PC-3 (cell line): ENCODE results near the gene PRICKLE2. TPM values are rescaled to one million over a fixed set of nuclear protein-coding genes. Genes with fewer than 3 reads are reported as not detected.

ENCODE experiments used
- ATAC-seq: fragments of 200-7000 bp; cut with Tn5 transposase; 2 replicates; pipeline ENCODE4 v1.9.1; 2020; ENCODE audit warnings: mild to moderate bottlenecking, moderate library complexity
- BruUV-seq: library from RNA; stranded (reverse); fragments of 400-500 nt; replicated peaks from 2 replicates; lab custom pipeline; 2021; lab: Mats Ljungman, UMichigan
- CTCF ChIA-PET: fragments of 300-600 bp; sonication (Branson Sonifier 250); formaldehyde crosslinking; loops from one replicate; lab custom pipeline; 2022; ENCODE audit warnings: antibody characterized with exemption; lab: Charles Lee
- POLR2A ChIA-PET: fragments of 300-600 bp; sonication (Branson Sonifier 250); formaldehyde crosslinking; loops from one replicate; lab custom pipeline; 2022; ENCODE audit warnings: antibody characterized with exemption; ENCODE audit not compliant: unreplicated experiment; lab: Charles Lee
- DNase-seq: peaks from one replicate; pipeline ENCODE4 v3.0.0-alpha.2; 2015
- H2AFZ ChIP-seq: fragments of 300-600 bp; sonication (generic); 2 replicates; pipeline ENCODE4 v1.6.0; 2016; ENCODE audit warnings: antibody characterized with exemption, low read length
- H3F3A ChIP-seq: fragments of 300-600 bp; sonication (generic); one replicate; pipeline ENCODE4 v1.6.0; 2017; ENCODE audit warnings: antibody characterized with exemption, low read length, control low read depth, mild to moderate bottlenecking; ENCODE audit not compliant: unreplicated experiment
- H3K27ac ChIP-seq: fragments of 300-600 bp; sonication (generic); 2 replicates; pipeline ENCODE4 v1.5.1; 2016; ENCODE audit warnings: mild to moderate bottlenecking, low read length
- H3K27me3 ChIP-seq: fragments of 300-600 bp; sonication (generic); 2 replicates; pipeline ENCODE4 v1.6.1; 2016; ENCODE audit warnings: low read length, mixed read lengths
- H3K36me3 ChIP-seq: fragments of 300-600 bp; sonication (generic); 2 replicates; pipeline ENCODE4 v1.6.1; 2016; ENCODE audit warnings: low read depth, mixed run types, low read length, mixed read lengths
- H3K4me1 ChIP-seq: fragments of 300-600 bp; sonication (generic); 2 replicates; pipeline ENCODE4 v1.5.1; 2016; ENCODE audit warnings: low read length; ENCODE audit not compliant: insufficient read depth
- H3K4me2 ChIP-seq: fragments of 300-600 bp; sonication (generic); 2 replicates; pipeline ENCODE4 v1.6.0; 2016; ENCODE audit warnings: low read length
- H3K4me3 ChIP-seq: fragments of 300-600 bp; sonication (generic); 2 replicates; pipeline ENCODE4 v1.5.1; 2016; ENCODE audit warnings: mild to moderate bottlenecking, low read length, mixed read lengths
- H3K79me2 ChIP-seq: fragments of 300-600 bp; sonication (generic); 2 replicates; pipeline ENCODE4 v1.6.1; 2017; ENCODE audit warnings: low read length, mixed read lengths
- H3K9ac ChIP-seq: fragments of 300-600 bp; sonication (generic); 2 replicates; pipeline ENCODE4 v1.6.0; 2016; ENCODE audit warnings: mild to moderate bottlenecking, low read length
- H3K9me2 ChIP-seq: fragments of 300-600 bp; sonication (generic); replicated peaks from 2 replicates; pipeline ENCODE4 v1.6.1; 2016; ENCODE audit warnings: mixed run types, low read length, mixed read lengths
- H3K9me3 ChIP-seq: fragments of 300-600 bp; sonication (generic); 2 replicates; pipeline ENCODE4 v1.6.1; 2016; ENCODE audit warnings: low read length, mixed read lengths
- H4K20me1 ChIP-seq: fragments of 300-600 bp; sonication (generic); 2 replicates; pipeline ENCODE4 v1.6.1; 2016; ENCODE audit warnings: low read length, mixed read lengths
- CTCF ChIP-seq: fragments of 300-600 bp; sonication (generic); conservative IDR thresholded peaks from 2 replicates; pipeline ENCODE4 v1.5.1; 2017; ENCODE audit warnings: antibody characterized with exemption, low read depth, mild to moderate bottlenecking, low read length
- EZH2 ChIP-seq: fragments of 300-600 bp; sonication (generic); IDR thresholded peaks from one replicate; pipeline ENCODE4 v1.6.1; 2017; ENCODE audit warnings: antibody characterized with exemption, mild to moderate bottlenecking, low read length; ENCODE audit not compliant: unreplicated experiment
- EZH2phosphoT487 ChIP-seq: fragments of 300-600 bp; sonication (generic); IDR thresholded peaks from 2 replicates; pipeline ENCODE4 v1.6.1; 2018; ENCODE audit warnings: mild to moderate bottlenecking, antibody characterized with exemption, low read length, borderline replicate concordance
- intact Hi-C: fragments of 100-400 bp; cut with micrococcal nuclease; formaldehyde crosslinking; loops from 2 replicates; pipeline ENCODE4 v1.9.0; 2023
- total RNA-seq: library from RNA; depleted of rRNA; stranded (reverse); fragments of >200 nt; gene quantifications from 2 replicates; pipeline ENCODE4 v1.2.3, GENCODE V29; 2014

The PRICKLE2 gene
- total RNA-seq, 1 experiment from 2014 or later: 1.8 TPM

- Histone ChIP-seq H3K36me3 (no peaks in the 10 kb centered on the region), H4K20me1 (no peaks in the 10 kb centered on the region), H3K9me3 (no peaks in the 10 kb centered on the region), H3K4me1 (peaks cover 14% of the 10 kb centered on the region), H3K79me2 (no peaks in the 10 kb centered on the region), H3K27me3 (no peaks in the 10 kb centered on the region), H3K9me2 (no peaks in the 10 kb centered on the region), H2AFZ (no peak overlapping the region), H3K4me3 (no peak overlapping the region), H3K9ac (no peak overlapping the region), H3F3A (no peaks in the 10 kb centered on the region), H3K27ac (no peak overlapping the region), H3K4me2 (no peak overlapping the region)
- no TSS peak for BruUV-seq
- intact Hi-C loops: no loop called here
- POLR2A ChIA-PET: no interaction called here
- no peak for DNase-seq
- CTCF ChIA-PET: no interaction called here
- no peak for TF ChIP-seq EZH2phosphoT487
- TF ChIP-seq EZH2: no peak
- no peak for TF ChIP-seq CTCF
- no peak for ATAC-seq
Measured at GRCh38 chr3:64064804-64065203, 160.5 kb downstream of the PRICKLE2 start.

- Histone ChIP-seq H3K27ac (peak overlapping the region; percentile 92), H3K36me3 (no peaks in the 10 kb centered on the region), H2AFZ (no peak overlapping the region), H4K20me1 (no peaks in the 10 kb centered on the region), H3K9me3 (no peaks in the 10 kb centered on the region), H3K9ac (peak overlapping the region; percentile 55), H3K4me2 (peak overlapping the region; percentile 59; the same call in 1 of the 2 replicates), H3K9me2 (no peaks in the 10 kb centered on the region), H3F3A (no peaks in the 10 kb centered on the region), H3K4me1 (peaks cover 14% of the 10 kb centered on the region), H3K79me2 (no peaks in the 10 kb centered on the region), H3K4me3 (no peak overlapping the region), H3K27me3 (no peaks in the 10 kb centered on the region)
- TF ChIP-seq EZH2phosphoT487: no peak
- TF ChIP-seq CTCF: no peak
- no peak for TF ChIP-seq EZH2
- intact Hi-C loops: loop anchor here (1.0 kb wide), 1 partner anchor 30 kb away; no protein-coding TSS in a partner anchor
- ATAC-seq: peak; percentile 18; the same call in 1 of the 2 replicates
- CTCF ChIA-PET: no interaction called here
- no TSS peak for BruUV-seq
- no peak for DNase-seq
- POLR2A ChIA-PET: no interaction called here
Measured at GRCh38 chr3:64063983-64064438, 161.3 kb downstream of the PRICKLE2 start.

- H3K4me2 ChIP-seq: peak overlapping the region; percentile 59
Measured at GRCh38 chr3:64063207-64063982, 161.9 kb downstream of the PRICKLE2 start.

More at GRCh38 chr3:64063207-64063982, 161.9 kb downstream of the PRICKLE2 start:
- no peaks in the 10 kb centered on the region for H3K36me3 ChIP-seq
- intact Hi-C loops: loop anchor here (1.0 kb wide), 1 partner anchor 31 kb away; no protein-coding TSS in a partner anchor
- no peaks in the 10 kb centered on the region for H3K27me3 ChIP-seq
- H3K9me3 ChIP-seq: no peaks in the 10 kb centered on the region
- CTCF ChIA-PET: no interaction called here
- peak; percentile 82 for ATAC-seq
- POLR2A ChIA-PET: no interaction called here
- H3K4me1 ChIP-seq: peaks cover 14% of the 10 kb centered on the region
- no peaks in the 10 kb centered on the region for H3K9me2 ChIP-seq
- no peaks in the 10 kb centered on the region for H3F3A ChIP-seq
- peak overlapping the region; percentile 64 for H3K9ac ChIP-seq
- no peak overlapping the region for H3K4me3 ChIP-seq
- H4K20me1 ChIP-seq: no peaks in the 10 kb centered on the region
- H3K79me2 ChIP-seq: no peaks in the 10 kb centered on the region
- no peak overlapping the region for H2AFZ ChIP-seq
- no TSS peak for BruUV-seq
- H3K27ac ChIP-seq: peak overlapping the region; percentile 92
- DNase-seq: peak; percentile 69
- TF ChIP-seq CTCF (no peak), EZH2phosphoT487 (no peak), EZH2 (no peak)
